GM23338 (cell line): ENCODE data around the gene LCNL1. TPM values are rescaled to one million over a fixed set of nuclear protein-coding genes. Genes with fewer than 3 reads are reported as not detected.

Experiments
- ATAC-seq: fragments of 200-7000 bp; cut with Tn5 transposase; 3 replicates; pipeline ENCODE4 v1.9.1; 2020
- DNase-seq: peaks from one replicate; pipeline ENCODE4 v3.0.0-alpha.2; 2015; ENCODE audit warnings: low spot score
- H2AFZ ChIP-seq: fragments of 200-600 bp; sonication (generic); 2 replicates; pipeline ENCODE4 v1.8.0; 2016; ENCODE audit warnings: antibody characterized with exemption, mild to moderate bottlenecking, moderate library complexity
- H3F3A ChIP-seq: fragments of 200-600 bp; sonication (generic); replicated peaks from 2 replicates; pipeline ENCODE4 v1.8.0; 2017; ENCODE audit warnings: antibody characterized with exemption, mixed run types, low read depth
- H3K27ac ChIP-seq: fragments of 200-600 bp; sonication (generic); 2 replicates; pipeline ENCODE4 v1.6.1; 2016; ENCODE audit warnings: low read depth
- H3K27me3 ChIP-seq: fragments of 200-600 bp; sonication (generic); 2 replicates; pipeline ENCODE4 v1.8.0; 2016; ENCODE audit warnings: mild to moderate bottlenecking, mixed run types, moderate library complexity; ENCODE audit not compliant: insufficient read depth
- H3K36me3 ChIP-seq: fragments of 200-600 bp; sonication (generic); 2 replicates; pipeline ENCODE4 v1.8.0; 2016; ENCODE audit warnings: mild to moderate bottlenecking; ENCODE audit not compliant: insufficient read depth
- H3K4me1 ChIP-seq: fragments of 200-600 bp; sonication (generic); 2 replicates; pipeline ENCODE4 v1.8.0; 2016; ENCODE audit warnings: mild to moderate bottlenecking, moderate library complexity; ENCODE audit not compliant: insufficient read depth
- H3K4me2 ChIP-seq: fragments of 200-600 bp; sonication (generic); 2 replicates; pipeline ENCODE4 v1.7.1; 2017; ENCODE audit warnings: mixed run types
- H3K4me3 ChIP-seq: fragments of 200-600 bp; sonication (generic); 2 replicates; pipeline ENCODE4 v1.6.1; 2016; ENCODE audit warnings: mixed run types
- H3K79me2 ChIP-seq: fragments of 200-600 bp; sonication (generic); replicated peaks from 2 replicates; pipeline ENCODE4 v1.8.0; 2017; ENCODE audit warnings: mild to moderate bottlenecking; ENCODE audit not compliant: insufficient read depth
- H3K9me2 ChIP-seq: fragments of 200-600 bp; sonication (generic); 2 replicates; pipeline ENCODE4 v1.8.0; 2017; ENCODE audit not compliant: insufficient read depth
- H4K20me1 ChIP-seq: fragments of 200-600 bp; sonication (generic); replicated peaks from 2 replicates; pipeline ENCODE4 v1.8.0; 2017; ENCODE audit warnings: mild to moderate bottlenecking; ENCODE audit not compliant: insufficient read depth
- H3K27ac Mint-ChIP-seq: 2 replicates; pipeline ENCODE4 v1.8.0; 2020; ENCODE audit warnings: inconsistent platforms, mild to moderate bottlenecking, moderate library complexity, mixed read lengths
- H3K27me3 Mint-ChIP-seq: 3 replicates; pipeline ENCODE4 v1.8.0; 2022; ENCODE audit warnings: low read depth, mild to moderate bottlenecking, moderate library complexity, mixed read lengths, inconsistent platforms; ENCODE audit not compliant: insufficient read depth, poor library complexity
- H3K36me3 Mint-ChIP-seq: 3 replicates; pipeline ENCODE4 v1.8.0; 2021; ENCODE audit warnings: low read depth, mild to moderate bottlenecking, inconsistent platforms, moderate library complexity, mixed read lengths
- H3K4me1 Mint-ChIP-seq: 3 replicates; pipeline ENCODE4 v1.8.0; 2020; ENCODE audit warnings: mild to moderate bottlenecking, inconsistent platforms, mixed read lengths
- H3K4me3 Mint-ChIP-seq: 3 replicates; pipeline ENCODE4 v1.8.0; 2021; ENCODE audit warnings: moderate library complexity, mild to moderate bottlenecking, inconsistent platforms, mixed read lengths
- H3K9me3 Mint-ChIP-seq: 3 replicates; pipeline ENCODE4 v1.8.0; 2020; ENCODE audit warnings: moderate library complexity, mild to moderate bottlenecking, inconsistent platforms, mixed read lengths
- CREB1 ChIP-seq: fragments of 250-450 bp; sonication (Bioruptor Pico); IDR thresholded peaks from 2 replicates; pipeline ENCODE4 v1.5.0; 2020; ENCODE audit warnings: low read depth, mild to moderate bottlenecking, moderate library complexity
- CTCF ChIP-seq, 2 experiments: fragments of 200-600 bp in 1 of 2; sonication (generic) in 1 of 2; conservative IDR thresholded peaks; 2 replicates each; pipeline versions ENCODE4 v1.5.1 to v1.6.1; 2016 to 2017; ENCODE audit warnings: antibody characterized with exemption in 2 of 2, low read depth in 2 of 2, mild to moderate bottlenecking in 2 of 2, moderate library complexity in 1 of 2
- ETS1 ChIP-seq: IDR thresholded peaks from 2 replicates; pipeline ENCODE4 v1.6.1; 2016; ENCODE audit warnings: antibody characterized with exemption
- EZH2 ChIP-seq: fragments of 200-600 bp; sonication (generic); IDR thresholded peaks from one replicate; pipeline ENCODE4 v1.8.0; 2017; ENCODE audit warnings: antibody characterized with exemption, mild to moderate bottlenecking, low read depth; ENCODE audit not compliant: unreplicated experiment
- EZH2phosphoT487 ChIP-seq: fragments of 200-600 bp; sonication (generic); IDR thresholded peaks from one replicate; pipeline ENCODE4 v1.8.1; 2018; ENCODE audit warnings: antibody characterized with exemption; ENCODE audit not compliant: unreplicated experiment
- JUNB ChIP-seq: IDR thresholded peaks from one replicate; pipeline ENCODE4 v1.6.1; 2016; ENCODE audit warnings: antibody characterized with exemption; ENCODE audit not compliant: unreplicated experiment
- NANOG ChIP-seq: IDR thresholded peaks from 2 replicates; pipeline ENCODE4 v1.6.1; 2016; ENCODE audit warnings: antibody characterized with exemption, borderline replicate concordance
- POLR2AphosphoS5 ChIP-seq: IDR thresholded peaks from 2 replicates; pipeline ENCODE4 v1.6.1; 2016; ENCODE audit warnings: antibody characterized with exemption, low read depth
- REST ChIP-seq: IDR thresholded peaks from one replicate; pipeline ENCODE4 v1.6.1; 2018; ENCODE audit warnings: antibody characterized with exemption; ENCODE audit not compliant: unreplicated experiment
- STAT1 ChIP-seq: IDR thresholded peaks from one replicate; pipeline ENCODE4 v1.6.1; 2016; ENCODE audit warnings: antibody characterized with exemption; ENCODE audit not compliant: unreplicated experiment
- ZNF114 ChIP-seq: fragments of 250-450 bp; sonication (Bioruptor Pico); IDR thresholded peaks from 2 replicates; pipeline ENCODE4 v1.5.0; 2020; ENCODE audit warnings: mild to moderate bottlenecking, moderate library complexity
- ZNF331 ChIP-seq: fragments of 250-450 bp; sonication (Bioruptor Pico); IDR thresholded peaks from 2 replicates; pipeline ENCODE4 v1.5.0; 2020; ENCODE audit warnings: low read depth, mild to moderate bottlenecking, moderate library complexity
- ZNF462 ChIP-seq: fragments of 250-450 bp; sonication (Bioruptor Pico); IDR thresholded peaks from 2 replicates; pipeline ENCODE4 v1.5.0; 2020; ENCODE audit warnings: mild to moderate bottlenecking, moderate library complexity
- polyA plus RNA-seq: library from polyadenylated mRNA; unstranded; fragments of >200 nt; fragmentation: Nextera tagmentation; extraction: Ambion mirVana; gene quantifications from 2 replicates; pipeline ENCODE4 v1.2.1, GENCODE V29; 2016
- total RNA-seq: library from RNA; depleted of rRNA; stranded (reverse); fragments of >200 nt; shearing (Covaris generic); gene quantifications from 2 replicates; pipeline ENCODE4 v1.2.3, GENCODE V29; 2014

The LCNL1 gene
- total and polyA plus RNA-seq, 2 experiments from 2014 or later = 0.11 TPM; not detected in 1

- Mint-ChIP-seq H3K4me1 (peaks cover 2% of the 10 kb centered on the region; the same call in 2 of the 3 replicates), H3K36me3 (no peaks in the 10 kb centered on the region), H3K27me3 (peaks cover 16% of the 10 kb centered on the region), H3K4me3 (no peak overlapping the region), H3K27ac (no peak overlapping the region), H3K9me3 (no peaks in the 10 kb centered on the region)
- Histone ChIP-seq H3K4me1 (no peaks in the 10 kb centered on the region; the same call in 1 of the 2 replicates), H3K79me2 (no peaks in the 10 kb centered on the region), H3K4me3 (no peak overlapping the region), H3K27me3 (peaks cover 14% of the 10 kb centered on the region), H3K36me3 (no peaks in the 10 kb centered on the region), H3K27ac (no peak overlapping the region), H3K9me2 (no peaks in the 10 kb centered on the region), H2AFZ (no peak overlapping the region), H3F3A (no peaks in the 10 kb centered on the region), H3K4me2 (no peak overlapping the region), H4K20me1 (no peaks in the 10 kb centered on the region)
- no peak for ATAC-seq
- DNase-seq = no peak
- no peak for TF ChIP-seq JUNB
- no peak for TF ChIP-seq ETS1
- no peak for TF ChIP-seq CTCF (conservative IDR thresholded peaks at IDR 0.05; ENCODE audit: low read depth in 2 of 2)
- no peak for TF ChIP-seq ZNF462 (CRISPR knock-in tag)
- TF ChIP-seq EZH2 = no peak
- no peak for TF ChIP-seq EZH2phosphoT487
- no peak for TF ChIP-seq STAT1
- no peak for TF ChIP-seq NANOG
- no peak for TF ChIP-seq CREB1 (CRISPR knock-in tag)
- no peak for TF ChIP-seq REST
- TF ChIP-seq POLR2AphosphoS5 = no peak
- TF ChIP-seq ZNF331 (CRISPR knock-in tag) = no peak
- TF ChIP-seq ZNF114 (CRISPR knock-in tag) = no peak
Measured at GRCh38 chr9:136979769-136980587, 2.8 kb upstream of the LCNL1 start.
